ENCODE results near the gene PTPRF. TPM values are rescaled to one million over a fixed set of nuclear protein-coding genes. Genes with fewer than 3 reads are reported as not detected.

Gene PTPRF
- total and polyA plus RNA-seq, 11 donors: 0.91 to 74.1 (median 5.8) TPM

- DNase-seq (no peak), ATAC-seq (no peak)
- H3K27me3 ChIP-seq: no peaks in the 10 kb centered on the region
- H3K27ac ChIP-seq: peak overlapping the region in 1 of 12 donors; percentile 70
- intact Hi-C loops (cut with DNase I): no loop called here
- peaks cover 0 to 10% (median 0%) of the 10 kb centered on the region in 12 donors for H3K4me1 ChIP-seq
- peaks cover 0 to 4% (median 0%) of the 10 kb centered on the region in 9 donors for H3K36me3 ChIP-seq
- WGBS, 4 donors: 76 to 86% (median 82%) methylated on average over 6 of the region's 6 CpGs
- no peaks in the 10 kb centered on the region for H3K9me3 ChIP-seq
- TF ChIP-seq, protein P1, sequence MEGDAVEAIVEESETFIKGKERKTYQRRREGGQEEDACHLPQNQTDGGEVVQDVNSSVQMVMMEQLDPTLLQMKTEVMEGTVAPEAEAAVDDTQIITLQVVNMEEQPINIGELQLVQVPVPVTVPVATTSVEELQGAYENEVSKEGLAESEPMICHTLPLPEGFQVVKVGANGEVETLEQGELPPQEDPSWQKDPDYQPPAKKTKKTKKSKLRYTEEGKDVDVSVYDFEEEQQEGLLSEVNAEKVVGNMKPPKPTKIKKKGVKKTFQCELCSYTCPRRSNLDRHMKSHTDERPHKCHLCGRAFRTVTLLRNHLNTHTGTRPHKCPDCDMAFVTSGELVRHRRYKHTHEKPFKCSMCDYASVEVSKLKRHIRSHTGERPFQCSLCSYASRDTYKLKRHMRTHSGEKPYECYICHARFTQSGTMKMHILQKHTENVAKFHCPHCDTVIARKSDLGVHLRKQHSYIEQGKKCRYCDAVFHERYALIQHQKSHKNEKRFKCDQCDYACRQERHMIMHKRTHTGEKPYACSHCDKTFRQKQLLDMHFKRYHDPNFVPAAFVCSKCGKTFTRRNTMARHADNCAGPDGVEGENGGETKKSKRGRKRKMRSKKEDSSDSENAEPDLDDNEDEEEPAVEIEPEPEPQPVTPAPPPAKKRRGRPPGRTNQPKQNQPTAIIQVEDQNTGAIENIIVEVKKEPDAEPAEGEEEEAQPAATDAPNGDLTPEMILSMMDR (IDR thresholded peaks at IDR 0.05): no peak
- no peak for TF ChIP-seq POLR2A (IDR thresholded peaks at IDR 0.05)
- no peak overlapping the region for H3K4me3 ChIP-seq
Measured at GRCh38 chr1:43556782-43557181, 26.1 kb downstream of the PTPRF start.

DNA sequence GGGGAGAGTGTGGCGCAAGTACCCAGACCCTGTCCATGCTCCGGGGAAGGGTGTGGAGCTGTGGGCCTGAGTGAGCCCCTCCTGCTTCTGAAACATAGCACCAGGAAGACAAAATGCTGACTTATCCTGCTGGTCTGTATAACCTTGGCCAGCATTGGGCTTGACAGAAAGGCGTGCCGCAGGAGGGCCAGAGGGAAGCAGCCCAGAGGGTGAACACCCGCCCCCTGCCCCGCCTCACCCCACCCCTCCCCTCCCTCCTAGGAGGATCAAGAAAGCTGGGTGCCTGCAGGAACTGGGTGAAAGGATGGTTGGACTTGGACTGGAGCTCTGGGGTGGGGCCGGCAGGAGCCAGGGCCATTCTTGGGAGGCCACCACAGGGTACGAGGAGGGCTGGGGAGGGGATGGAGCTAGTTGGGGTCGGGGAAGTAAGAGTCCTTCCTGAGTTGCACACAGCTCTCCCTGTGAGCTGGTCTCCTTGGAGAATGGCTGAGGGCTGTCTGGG lies 27.1 kb downstream of the PTPRF start:
- DNase-seq (no peak), ATAC-seq (no peak)
- Histone ChIP-seq H3K4me3 (no peak overlapping the region), H3K27me3 (no peaks in the 10 kb centered on the region), H3K4me1 (peaks cover 0 to 7% (median 0%) of the 10 kb centered on the region in 12 donors), H3K36me3 (peaks cover 0 to 4% (median 0%) of the 10 kb centered on the region in 9 donors), H3K9me3 (no peaks in the 10 kb centered on the region), H3K27ac (peak overlapping the region in 1 of 12 donors; percentile 70)
- intact Hi-C loops (cut with DNase I): no loop called here
- 86 to 91% (median 89%) methylated on average over 5 to 9 of the region's 9 CpGs for WGBS, 4 donors
- TF ChIP-seq, protein P1 (IDR thresholded peaks at IDR 0.05): no peak
- no peak for TF ChIP-seq POLR2A (IDR thresholded peaks at IDR 0.05)

DNA sequence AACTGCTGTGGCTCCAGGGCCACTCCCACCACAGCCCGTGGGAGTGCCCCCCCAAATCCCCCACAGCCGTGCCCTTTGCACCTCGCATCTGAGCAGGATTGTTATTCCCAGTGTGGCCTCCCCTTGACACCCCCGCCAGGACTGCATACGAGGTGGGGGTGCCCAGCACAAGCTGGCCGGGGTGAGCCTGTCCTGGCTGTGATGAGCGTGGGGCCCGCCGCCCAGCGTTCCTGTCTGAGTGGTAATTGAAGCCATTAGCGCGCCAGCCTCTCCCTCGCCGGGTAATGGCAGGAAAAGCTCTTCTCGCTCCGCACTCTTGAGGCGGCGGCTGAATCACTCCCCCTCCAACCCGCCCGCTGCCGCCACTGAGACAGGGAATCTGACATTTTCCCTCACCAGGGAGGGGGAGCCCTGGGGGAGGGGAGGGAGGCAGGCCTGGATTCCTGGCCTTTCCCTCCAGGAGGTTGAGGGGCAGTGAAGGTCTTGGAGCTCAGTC lies 27.7 kb downstream of the PTPRF start:
- H3K9me3 ChIP-seq: no peaks in the 10 kb centered on the region
- H3K27me3 ChIP-seq: no peaks in the 10 kb centered on the region
- no peak overlapping the region for H3K4me3 ChIP-seq
- H3K36me3 ChIP-seq: peaks cover 0 to 4% (median 0%) of the 10 kb centered on the region in 9 donors
- peak overlapping the region in 1 of 12 donors; percentile 70 for H3K27ac ChIP-seq
- H3K4me1 ChIP-seq: peaks cover 0 to 1% (median 0%) of the 10 kb centered on the region in 12 donors
- TF ChIP-seq, protein P1 (IDR thresholded peaks at IDR 0.05): no peak
- TF ChIP-seq POLR2A (IDR thresholded peaks at IDR 0.05): no peak
- ATAC-seq (no peak), DNase-seq (no peak)
- intact Hi-C loops (cut with DNase I): no loop called here
- 31 to 62% (median 56%) methylated on average over 5 to 21 of the region's 21 CpGs for WGBS, 4 donors

- whole genome bisulfite sequencing, 4 donors: 92 to 99% (median 98%) methylated on average over 6 of the region's 6 CpGs
- intact Hi-C loops (cut with DNase I): loop anchor here in 1 of 10 donors (2.0 kb wide), 1 partner anchor 47 kb away; no protein-coding TSS in a partner anchor
- H3K4me1 ChIP-seq: peaks cover 0 to 3% (median 0%) of the 10 kb centered on the region in 12 donors
Measured at GRCh38 chr1:43559714-43560113, 29.0 kb downstream of the PTPRF start.

More at GRCh38 chr1:43559714-43560113, 29.0 kb downstream of the PTPRF start:
- peak in 1 of 4 donors; percentile 11 for ATAC-seq
- no peak overlapping the region for H3K4me3 ChIP-seq
- no peaks in the 10 kb centered on the region for H3K27me3 ChIP-seq
- TF ChIP-seq POLR2A (IDR thresholded peaks at IDR 0.05): no peak
- TF ChIP-seq, protein P1 (IDR thresholded peaks at IDR 0.05): no peak
- no peak for DNase-seq
- H3K36me3 ChIP-seq: peaks cover 0 to 4% (median 0%) of the 10 kb centered on the region in 9 donors
- no peaks in the 10 kb centered on the region for H3K9me3 ChIP-seq
- H3K27ac ChIP-seq: no peak overlapping the region
